Spleen (tissue), 7 donors: Measurements from ENCODE around the gene SLC1A2.

Experiments
- POLR2A ChIP-seq, 3 donors: fragments of 450-650 bp; IDR thresholded peaks; one replicate each; pipeline ENCODE4 v1.5.1; 2017; ENCODE audit warnings: antibody characterized with exemption in 3 of 3, mild to moderate bottlenecking in 1 of 3
- POLR2AphosphoS5 ChIP-seq, 3 donors: sonication (generic); formaldehyde crosslinking; IDR thresholded peaks; one replicate each; pipeline ENCODE4 v1.5.1; 2017; ENCODE audit warnings: antibody characterized with exemption in 3 of 3
- TF ChIP-seq, protein P1 (sequence below), 11 experiments: fragments of 200-600 bp in 7 of 11; fragments of 450-650 bp in 4 of 11; sonication (generic) in 4 of 11; IDR thresholded peaks in 8 of 11; conservative IDR thresholded peaks in 3 of 11; 1 replicate in 7 of 11; 2 replicates in 4 of 11; pipeline versions ENCODE4 v1.4.0 to v1.8.0; 2016 to 2021; ENCODE audit warnings: antibody characterized with exemption in 11 of 11, inconsistent platforms in 4 of 11, mild to moderate bottlenecking in 1 of 11
- donor health status: DM: no; HTN: no; CAD: no; lungs with moderate emphysema.
- donor health status: DM: no; HTN: no; CAD: no.
- donor health status: DM: no; HTN: no; CAD: no.

DNA sequence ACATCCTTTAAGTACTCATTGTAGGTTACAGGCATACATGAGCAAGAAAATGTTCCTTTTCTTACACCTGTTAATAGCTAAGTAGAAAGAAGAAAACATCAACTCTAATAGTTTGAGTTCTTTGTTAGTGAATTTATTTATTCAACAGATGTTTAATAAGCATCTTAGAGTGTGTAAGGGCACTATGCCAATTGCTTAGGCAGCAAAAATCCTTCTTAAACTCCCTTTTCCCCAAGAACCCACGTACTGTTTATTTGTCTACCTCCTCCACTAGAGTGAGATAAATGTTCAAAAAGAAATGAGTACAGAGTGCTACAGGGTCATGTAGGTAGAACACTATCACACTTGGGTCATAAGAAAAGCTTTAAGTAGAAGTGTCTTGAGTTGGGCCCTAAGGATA is 149.0 kb downstream of the SLC1A2 start:
- TF ChIP-seq, protein P1, sequence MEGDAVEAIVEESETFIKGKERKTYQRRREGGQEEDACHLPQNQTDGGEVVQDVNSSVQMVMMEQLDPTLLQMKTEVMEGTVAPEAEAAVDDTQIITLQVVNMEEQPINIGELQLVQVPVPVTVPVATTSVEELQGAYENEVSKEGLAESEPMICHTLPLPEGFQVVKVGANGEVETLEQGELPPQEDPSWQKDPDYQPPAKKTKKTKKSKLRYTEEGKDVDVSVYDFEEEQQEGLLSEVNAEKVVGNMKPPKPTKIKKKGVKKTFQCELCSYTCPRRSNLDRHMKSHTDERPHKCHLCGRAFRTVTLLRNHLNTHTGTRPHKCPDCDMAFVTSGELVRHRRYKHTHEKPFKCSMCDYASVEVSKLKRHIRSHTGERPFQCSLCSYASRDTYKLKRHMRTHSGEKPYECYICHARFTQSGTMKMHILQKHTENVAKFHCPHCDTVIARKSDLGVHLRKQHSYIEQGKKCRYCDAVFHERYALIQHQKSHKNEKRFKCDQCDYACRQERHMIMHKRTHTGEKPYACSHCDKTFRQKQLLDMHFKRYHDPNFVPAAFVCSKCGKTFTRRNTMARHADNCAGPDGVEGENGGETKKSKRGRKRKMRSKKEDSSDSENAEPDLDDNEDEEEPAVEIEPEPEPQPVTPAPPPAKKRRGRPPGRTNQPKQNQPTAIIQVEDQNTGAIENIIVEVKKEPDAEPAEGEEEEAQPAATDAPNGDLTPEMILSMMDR (IDR thresholded peaks at IDR 0.05 in 8 of 11, conservative IDR thresholded peaks at IDR 0.05 in 3 of 11): no peak
- no peak for TF ChIP-seq POLR2A (IDR thresholded peaks at IDR 0.05)
- TF ChIP-seq POLR2AphosphoS5 (IDR thresholded peaks at IDR 0.05): no peak
